ENCODE results near the gene SLC35D1.

DNA sequence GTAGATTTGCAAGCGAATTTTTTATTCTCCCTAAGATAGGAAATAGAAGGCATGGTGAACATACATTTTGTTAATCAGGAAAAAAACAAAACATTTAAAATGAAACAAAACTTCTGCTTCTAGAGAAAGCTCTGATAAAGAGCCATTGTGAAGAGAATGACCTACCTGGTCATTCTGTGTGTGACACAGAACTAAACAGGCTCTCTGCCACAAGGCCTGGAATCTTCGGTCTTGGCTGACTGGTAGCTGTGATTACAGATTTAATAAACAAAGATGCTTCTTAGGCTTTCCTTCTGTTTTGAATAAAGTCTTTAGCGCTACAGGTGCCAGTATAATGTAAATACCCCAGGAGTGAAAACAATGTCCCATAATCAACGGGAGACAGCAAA is 22.1 kb downstream of the SLC35D1 start:
- no peak for TF ChIP-seq POLR2A (IDR thresholded peaks at IDR 0.05)
- TF ChIP-seq, protein P1, sequence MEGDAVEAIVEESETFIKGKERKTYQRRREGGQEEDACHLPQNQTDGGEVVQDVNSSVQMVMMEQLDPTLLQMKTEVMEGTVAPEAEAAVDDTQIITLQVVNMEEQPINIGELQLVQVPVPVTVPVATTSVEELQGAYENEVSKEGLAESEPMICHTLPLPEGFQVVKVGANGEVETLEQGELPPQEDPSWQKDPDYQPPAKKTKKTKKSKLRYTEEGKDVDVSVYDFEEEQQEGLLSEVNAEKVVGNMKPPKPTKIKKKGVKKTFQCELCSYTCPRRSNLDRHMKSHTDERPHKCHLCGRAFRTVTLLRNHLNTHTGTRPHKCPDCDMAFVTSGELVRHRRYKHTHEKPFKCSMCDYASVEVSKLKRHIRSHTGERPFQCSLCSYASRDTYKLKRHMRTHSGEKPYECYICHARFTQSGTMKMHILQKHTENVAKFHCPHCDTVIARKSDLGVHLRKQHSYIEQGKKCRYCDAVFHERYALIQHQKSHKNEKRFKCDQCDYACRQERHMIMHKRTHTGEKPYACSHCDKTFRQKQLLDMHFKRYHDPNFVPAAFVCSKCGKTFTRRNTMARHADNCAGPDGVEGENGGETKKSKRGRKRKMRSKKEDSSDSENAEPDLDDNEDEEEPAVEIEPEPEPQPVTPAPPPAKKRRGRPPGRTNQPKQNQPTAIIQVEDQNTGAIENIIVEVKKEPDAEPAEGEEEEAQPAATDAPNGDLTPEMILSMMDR (IDR thresholded peaks at IDR 0.05) = no peak
